Stimulated activated CD8-positive, alpha-beta memory T cell treated with anti-CD3 and anti-CD28 coated beads, Interleukin-7, amount 100 ng/mL, for 4 hours (primary cell): ENCODE results near the gene MMP25.

Source experiments
- DNase-seq, 2 donors: peaks; one replicate each; pipeline ENCODE4 v3.0.0-alpha.2; 2020; ENCODE audit warnings: low read depth in 2 of 2

MMP25 gene

DNA sequence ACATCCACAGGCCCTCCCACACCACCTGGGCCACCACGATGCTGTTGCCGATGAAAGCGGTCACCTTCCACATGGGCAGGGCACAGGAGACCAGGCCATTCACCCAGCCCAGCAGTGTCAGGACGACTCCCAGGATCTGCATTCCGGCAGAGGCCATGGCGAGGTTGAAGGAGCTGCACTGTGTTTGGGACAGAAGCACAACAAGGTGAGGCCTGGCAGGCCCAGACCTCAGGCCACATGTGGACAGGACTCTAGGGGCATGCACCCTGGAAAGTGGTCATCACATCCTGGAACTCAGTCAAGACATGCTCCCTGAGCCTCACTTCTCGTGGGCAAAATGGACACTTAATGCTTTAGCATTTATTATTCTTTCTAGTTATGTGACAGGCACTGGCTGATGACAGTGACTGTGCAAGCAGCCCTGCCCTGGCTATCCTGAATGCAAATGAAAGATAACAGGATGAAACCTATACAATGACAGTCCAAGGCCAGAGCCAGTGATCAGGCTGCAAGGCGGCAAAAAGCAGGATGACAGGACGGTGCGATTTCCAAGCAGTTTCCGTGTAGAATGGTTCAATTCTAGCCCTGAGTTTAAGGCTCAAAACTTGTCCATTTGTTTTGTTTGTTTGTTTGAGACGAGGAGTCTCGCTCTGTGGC, 30.4 kb upstream of the MMP25 start:
- DNase-seq: no peak

DNA sequence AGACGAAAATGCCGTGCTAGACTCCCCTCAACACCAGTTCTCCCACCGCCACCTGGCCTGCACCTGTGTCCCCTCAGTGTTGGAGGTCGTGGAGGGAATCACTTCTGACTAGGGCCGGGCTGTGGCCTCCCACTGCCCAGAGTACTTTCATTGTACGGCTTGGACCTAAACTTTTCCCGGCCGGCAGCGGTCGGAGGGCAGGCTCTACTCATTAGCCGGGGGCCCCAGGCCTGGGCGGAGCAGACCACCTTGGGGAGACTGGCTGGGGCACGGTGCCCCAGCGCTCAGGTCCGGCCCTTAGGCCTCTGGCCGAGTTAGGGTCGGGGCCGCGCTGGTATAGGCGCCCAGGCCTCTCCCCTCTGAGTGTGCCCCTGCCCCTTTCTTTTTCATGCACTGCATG, 29.0 kb upstream of the MMP25 start:
- no peak for DNase-seq

DNA sequence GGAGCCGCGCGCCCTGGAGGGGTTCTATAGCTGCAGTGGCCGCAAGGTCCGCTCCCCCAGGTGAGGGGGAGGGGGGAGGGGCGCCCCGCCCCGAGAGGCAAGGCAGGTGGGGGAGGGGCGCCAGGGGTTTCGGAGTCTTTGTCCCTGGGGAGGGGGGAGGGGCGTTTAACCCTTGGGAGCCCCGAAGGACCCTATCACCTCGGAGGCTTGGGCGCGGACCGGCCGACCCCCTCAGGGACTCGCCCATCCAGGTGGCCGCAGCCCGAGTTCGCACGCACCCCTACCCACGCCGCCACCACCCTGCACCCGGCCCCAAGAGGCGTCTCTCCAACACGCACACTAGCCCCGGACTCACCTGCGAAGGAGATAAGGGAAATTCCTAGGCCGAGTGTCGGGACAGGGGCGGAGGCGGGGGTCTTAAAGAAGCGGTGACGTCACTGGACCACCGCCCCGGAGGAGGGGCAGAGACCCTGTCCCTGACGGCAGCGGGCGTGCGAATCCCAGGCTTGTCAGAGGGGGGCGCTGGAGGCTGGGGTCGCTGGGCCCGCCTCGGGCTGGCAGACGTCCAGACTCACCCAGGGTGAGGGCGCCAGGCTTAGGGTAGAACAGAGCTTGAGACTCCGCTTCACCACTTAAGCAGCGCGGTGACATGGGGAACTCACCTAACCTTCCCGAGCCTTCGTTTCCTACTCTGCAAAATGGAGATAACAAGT, 28.4 kb upstream of the MMP25 start, which contains the start of gene CLDN6:
Gene CLDN6 (minus strand): TSS at position 390 of the 713 bp plus-strand sequence. CDS start 2,162 bp downstream, outside the sequence.
- no peak for DNase-seq

DNA sequence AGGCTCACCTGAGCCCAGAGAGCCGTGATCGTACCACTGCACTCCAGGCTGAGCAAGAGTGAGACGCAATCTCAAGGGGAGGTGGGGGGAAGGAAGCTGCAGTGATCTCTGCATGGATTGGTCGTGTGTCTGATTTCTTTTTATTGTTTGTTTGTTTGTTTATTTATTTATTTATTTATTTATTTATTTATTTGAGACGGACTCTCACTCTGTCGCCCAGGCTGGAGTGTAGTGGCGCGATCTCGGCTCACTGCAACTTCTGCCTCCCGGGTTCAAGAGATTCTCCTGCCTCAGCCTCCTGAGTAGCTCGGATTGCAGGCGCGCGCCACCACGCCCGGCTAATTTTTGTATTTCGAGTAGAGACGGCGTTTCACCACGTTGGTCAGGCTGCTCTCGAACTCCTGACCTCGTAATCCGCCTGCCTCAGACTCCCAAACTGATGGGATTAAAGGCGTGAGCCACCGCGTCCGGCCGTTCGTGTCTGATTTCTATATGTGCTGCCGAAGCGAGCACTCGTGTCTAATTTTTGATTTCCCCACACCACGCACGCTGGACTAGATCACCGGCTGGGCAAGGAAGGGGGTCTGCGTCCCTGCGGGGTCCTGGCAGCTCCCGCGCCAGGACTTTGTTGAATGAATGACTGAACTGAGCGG, 26.6 kb upstream of the MMP25 start:
- no peak for DNase-seq

DNA sequence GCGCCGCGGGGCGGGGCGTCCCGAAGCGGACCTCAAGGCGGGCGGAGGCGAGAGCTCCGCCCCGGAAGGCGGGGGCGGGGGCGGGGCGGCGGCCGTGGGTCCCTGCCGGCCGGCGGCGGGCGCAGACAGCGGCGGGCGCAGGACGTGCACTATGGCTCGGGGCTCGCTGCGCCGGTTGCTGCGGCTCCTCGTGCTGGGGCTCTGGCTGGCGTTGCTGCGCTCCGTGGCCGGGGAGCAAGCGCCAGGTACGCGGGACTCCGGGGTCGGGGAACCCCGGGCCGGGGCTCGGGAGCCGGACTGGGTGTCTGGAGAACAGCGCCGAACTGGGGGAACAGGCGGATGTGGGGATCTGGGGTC, 26.1 kb upstream of the MMP25 start, which contains the start of gene TNFRSF12A:
Gene TNFRSF12A (plus strand): TSS at position 122 of the 357 bp plus-strand sequence. CDS start 30 bp downstream, at position 152.
- peak; percentile 22 to 70 for DNase-seq

DNA sequence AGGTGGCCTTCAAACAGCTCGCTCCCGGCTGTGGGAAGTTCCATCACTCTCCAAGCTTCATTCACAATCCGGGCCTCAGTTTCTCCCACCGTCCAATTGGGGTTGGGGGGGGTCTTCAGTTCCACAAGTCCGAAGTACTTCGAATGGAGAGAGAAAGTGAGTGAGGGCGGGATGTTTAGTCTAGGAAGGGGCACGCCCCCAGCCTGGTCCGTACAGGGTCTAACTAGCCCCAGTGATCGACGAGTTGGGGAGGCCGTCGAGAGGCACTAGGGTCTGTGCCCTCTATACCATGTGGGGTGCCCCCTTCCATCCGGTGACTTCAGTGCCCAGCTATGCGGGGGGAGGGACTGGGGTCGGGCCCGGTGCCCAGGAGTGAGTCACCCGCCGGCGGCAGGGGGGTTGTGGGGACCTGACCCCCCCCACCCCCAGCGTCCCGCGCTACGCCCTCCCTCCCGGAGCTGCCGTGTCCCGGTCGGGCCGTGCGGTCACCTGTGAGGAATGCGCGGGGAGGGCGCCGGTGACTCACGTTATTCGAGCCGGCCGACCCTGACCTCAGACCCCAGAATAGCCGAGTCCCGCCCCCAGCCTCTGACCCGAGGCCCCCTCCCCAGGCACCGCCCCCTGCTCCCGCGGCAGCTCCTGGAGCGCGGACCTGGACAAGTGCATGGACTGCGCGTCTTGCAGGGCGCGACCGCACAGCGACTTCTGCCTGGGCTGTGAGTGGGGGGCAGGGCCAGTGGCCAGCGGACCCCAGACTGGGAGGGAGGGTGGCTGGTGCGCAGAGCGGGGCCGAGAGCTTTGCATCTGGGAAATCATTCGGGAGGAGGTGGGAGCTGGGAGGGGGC, 25.5 kb upstream of the MMP25 start:
- DNase-seq: peak; percentile 55 to 76

DNA sequence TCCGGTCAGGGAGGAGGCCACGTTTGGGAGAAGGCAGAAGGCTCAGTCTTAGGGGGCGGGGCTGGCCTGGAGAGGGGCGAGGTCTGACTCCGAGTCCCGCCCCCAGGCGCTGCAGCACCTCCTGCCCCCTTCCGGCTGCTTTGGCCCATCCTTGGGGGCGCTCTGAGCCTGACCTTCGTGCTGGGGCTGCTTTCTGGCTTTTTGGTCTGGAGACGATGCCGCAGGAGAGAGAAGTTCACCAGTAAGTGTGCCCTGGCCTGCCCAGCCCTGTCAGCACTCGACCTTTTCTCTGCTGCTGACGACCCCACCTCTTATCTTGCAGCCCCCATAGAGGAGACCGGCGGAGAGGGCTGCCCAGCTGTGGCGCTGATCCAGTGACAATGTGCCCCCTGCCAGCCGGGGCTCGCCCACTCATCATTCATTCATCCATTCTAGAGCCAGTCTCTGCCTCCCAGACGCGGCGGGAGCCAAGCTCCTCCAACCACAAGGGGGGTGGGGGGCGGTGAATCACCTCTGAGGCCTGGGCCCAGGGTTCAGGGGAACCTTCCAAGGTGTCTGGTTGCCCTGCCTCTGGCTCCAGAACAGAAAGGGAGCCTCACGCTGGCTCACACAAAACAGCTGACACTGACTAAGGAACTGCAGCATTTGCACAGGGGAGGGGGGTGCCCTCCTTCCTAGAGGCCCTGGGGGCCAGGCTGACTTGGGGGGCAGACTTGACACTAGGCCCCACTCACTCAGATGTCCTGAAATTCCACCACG, 24.7 kb upstream of the MMP25 start:
- DNase-seq: peak; percentile 76 to 82

DNA sequence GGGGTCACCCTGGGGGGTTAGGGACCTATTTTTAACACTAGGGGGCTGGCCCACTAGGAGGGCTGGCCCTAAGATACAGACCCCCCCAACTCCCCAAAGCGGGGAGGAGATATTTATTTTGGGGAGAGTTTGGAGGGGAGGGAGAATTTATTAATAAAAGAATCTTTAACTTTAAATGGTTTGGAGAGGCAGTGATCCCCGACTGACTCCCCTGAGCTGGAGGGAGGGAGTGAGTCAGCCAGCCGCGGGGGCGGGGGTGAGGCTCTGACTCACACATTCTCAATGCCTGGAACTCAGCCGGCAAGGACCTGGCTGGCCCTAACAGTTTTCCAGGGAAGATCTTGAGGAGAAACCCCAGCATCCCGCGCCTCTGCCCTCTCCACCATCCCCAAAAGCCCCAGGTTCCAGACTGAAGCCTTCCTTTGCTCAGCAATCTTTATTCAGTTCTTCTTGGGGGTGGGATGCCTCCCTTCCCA, 24.1 kb upstream of the MMP25 start:
- DNase-seq: peak; percentile 88 to 90

DNA sequence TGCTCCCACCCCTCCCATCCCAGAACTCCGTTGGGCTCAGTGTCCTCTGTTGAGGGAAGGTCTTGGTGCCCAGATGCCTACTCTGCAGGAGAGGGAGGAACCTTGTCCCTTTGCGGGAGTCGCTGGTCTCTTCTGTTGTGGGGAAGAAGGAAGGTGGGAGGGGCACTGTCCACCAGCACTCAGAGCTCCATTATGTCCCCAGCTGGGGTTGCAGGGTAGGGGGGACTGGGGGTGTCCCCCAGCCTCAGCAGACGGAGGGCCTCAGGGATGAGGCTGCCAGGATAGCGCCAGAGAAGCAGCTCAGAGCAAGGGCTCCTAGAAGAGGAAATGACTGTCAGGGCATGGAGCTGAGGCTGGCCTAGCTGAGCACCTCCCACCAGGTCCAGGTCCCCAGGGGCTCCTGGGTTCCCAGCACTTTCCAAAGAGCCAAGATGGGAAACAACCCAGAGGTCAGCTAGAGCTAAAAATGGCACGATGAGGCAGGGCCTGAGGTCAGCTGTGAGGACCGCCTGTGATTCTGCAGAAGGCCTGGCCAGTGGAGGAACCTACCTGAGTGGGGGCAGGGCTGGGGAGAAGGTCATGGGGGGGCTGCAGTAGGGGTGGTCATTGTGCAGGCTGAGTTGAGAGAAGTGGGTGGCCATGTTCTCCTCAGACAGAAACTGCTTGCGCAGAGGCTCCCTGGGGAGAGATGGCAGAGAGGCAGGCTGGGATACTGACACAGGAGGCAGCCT, 23.5 kb upstream of the MMP25 start:
- DNase-seq: no peak

DNA sequence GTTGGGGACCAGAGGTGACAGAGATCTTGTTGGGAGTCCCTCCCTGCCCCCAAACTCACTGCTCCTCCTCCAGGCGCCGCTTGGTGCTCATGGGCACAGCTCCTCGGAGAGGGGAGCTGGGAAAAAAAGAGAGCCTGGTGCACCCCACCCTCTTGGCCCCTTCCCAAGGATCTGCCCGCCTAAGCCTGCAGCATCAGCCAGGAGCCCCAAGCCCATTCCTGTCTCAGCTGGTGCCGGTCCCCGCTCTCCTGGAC, 23.0 kb upstream of the MMP25 start:
- DNase-seq: no peak

DNA sequence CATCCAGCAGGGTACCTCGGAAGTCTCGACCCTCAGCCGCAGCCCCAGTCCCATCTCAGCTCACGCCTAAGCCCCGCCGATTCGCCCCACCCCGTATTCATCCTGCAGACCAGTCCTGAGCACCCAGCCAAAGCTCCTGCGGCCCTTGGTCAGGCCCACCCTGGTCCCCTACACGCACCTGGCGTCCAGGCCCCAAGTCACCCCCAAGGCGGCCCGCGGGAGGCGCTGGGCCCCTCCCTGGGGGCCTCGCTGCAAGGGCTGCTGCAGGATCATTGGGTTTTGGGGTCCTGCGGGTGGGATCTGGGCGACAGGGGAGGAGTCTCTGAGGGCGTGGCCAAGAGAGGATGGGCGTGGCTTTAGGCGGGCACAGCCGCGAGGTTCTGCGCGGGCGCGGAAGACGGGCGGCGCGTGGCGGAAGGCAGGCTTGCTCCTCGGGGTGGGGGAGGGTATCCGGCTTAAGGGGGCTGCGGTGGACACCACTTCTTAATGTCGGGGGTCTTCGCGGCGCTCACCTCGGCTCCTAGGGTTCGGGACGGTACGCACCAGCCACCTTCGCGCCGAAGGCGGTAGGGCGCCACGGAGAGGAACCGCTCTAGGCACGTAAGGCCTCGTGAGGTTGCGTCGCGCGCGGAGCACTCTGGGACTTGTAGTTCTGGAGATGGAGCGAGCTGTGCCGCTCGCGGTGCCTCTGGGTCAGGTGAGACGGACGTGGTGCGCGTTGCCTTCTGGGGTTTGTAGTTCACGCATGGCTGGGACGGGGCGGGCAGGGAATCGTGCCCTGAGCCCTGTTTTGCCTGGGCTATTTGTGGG, 22.5 kb upstream of the MMP25 start, which contains the start of the genes HCFC1R1 and THOC6:
Gene HCFC1R1 (minus strand): TSS at position 274 of the 810 bp plus-strand sequence. CDS start 1 bp downstream, at position 273.
Gene THOC6 (plus strand): TSS at position 367 of the 810 bp plus-strand sequence. CDS start 292 bp downstream, at position 659.
- peak; percentile 92 to 94 for DNase-seq

DNA sequence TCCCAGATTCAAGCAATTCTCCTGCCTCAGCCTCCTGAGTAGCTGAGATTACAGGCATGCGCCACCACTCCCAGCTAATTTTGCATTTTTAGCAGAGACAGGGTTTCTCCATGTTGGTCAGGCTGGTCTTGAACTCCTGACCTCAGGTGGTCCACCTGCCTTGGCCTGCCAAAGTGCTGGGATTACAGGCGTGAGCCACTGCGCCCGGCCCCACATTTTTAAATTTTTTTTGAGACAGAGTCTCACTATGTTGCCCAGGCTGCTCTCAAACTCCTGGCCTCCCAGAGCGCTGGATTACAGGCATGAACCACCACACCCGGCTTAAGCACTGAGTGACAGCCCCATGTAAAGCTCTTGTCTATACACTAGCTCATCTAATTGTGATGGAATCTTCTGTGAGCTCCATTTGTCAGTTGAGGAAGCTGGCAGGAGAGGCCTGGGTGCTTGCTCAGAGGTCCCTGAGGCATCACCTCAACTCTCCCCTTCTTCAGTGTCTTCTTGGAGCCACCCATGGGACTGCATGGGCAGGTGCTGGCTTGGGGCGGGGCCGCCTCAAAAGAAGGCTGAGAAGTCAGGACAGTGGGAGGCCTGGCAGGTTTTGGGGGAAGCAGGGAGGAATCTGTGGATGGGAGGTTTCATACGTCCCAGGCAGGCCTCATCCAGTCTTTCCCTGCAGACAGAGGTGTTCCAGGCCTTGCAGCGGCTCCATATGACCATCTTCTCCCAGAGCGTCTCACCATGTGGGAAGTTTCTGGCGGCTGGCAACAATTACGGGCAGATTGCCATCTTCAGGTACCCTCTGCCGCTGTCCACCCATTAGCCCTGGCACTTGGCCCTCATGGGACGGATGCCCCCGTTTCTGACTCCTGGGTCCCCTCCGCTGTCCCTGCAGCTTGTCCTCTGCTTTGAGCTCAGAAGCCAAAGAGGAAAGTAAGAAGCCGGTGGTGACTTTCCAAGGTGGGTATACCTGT, 21.0 kb upstream of the MMP25 start:
- DNase-seq: no peak

DNA sequence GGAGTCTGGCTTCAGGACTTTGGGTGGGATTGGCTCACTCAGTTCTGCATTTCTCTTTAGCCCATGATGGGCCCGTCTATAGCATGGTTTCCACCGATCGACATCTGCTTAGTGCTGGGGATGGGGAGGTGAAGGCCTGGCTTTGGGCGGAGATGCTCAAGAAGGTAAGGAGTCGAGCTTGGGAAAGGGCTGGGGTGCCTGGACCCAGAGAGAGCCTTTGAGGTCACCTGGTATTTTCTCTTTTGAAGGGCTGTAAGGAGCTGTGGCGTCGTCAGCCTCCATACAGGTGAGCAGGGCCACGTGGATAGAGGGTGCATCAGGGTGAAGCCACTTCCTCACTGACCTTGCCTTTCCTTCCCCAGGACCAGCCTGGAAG, 20.4 kb upstream of the MMP25 start:
- no peak for DNase-seq

DNA sequence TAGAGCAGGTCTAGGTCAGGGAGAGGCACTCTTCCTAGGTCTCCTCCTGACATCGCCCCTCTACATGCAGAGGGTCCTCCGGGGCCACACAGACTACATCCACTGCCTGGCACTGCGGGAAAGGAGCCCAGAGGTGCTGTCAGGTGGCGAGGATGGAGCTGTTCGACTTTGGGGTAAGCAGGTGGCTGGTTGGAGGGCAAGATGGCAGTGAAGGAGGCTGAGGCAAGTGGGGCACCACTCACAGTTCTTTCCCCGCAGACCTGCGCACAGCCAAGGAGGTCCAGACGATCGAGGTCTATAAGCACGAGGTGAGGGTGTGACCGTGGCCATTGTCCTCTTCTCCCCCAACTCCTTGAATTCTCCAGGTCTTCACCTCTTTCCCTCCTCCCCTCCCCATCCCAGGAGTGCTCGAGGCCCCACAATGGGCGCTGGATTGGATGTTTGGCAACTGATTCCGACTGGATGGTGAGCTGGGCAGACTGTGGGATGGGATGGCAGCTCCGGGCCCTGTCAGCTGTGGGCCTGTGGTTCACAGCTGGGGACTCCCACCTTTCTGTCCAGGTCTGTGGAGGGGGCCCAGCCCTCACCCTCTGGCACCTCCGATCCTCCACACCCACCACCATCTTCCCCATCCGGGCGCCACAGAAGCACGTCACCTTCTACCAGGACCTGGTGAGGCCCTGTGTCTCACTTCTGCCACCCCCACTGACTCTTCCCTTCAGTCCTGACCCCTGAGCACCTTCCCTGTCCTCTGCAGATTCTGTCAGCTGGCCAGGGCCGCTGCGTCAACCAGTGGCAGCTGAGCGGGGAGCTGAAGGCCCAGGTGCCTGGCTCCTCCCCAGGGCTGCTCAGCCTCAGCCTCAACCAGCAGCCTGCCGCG, 19.5 kb upstream of the MMP25 start:
- no peak for DNase-seq

DNA sequence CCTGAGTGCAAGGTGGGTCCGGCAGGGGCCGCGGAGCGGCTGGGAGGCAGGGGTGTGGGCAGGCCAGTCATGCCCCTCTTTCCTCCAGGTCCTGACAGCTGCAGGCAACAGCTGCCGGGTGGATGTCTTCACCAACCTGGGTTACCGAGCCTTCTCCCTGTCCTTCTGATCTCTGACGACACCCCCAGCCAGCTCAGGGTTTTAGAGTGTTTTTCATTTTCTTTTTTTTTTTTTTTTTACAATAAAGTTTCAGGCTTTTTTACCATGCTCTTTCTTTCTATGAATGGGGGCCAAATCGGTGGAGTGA, 18.9 kb upstream of the MMP25 start:
- DNase-seq: no peak

DNA sequence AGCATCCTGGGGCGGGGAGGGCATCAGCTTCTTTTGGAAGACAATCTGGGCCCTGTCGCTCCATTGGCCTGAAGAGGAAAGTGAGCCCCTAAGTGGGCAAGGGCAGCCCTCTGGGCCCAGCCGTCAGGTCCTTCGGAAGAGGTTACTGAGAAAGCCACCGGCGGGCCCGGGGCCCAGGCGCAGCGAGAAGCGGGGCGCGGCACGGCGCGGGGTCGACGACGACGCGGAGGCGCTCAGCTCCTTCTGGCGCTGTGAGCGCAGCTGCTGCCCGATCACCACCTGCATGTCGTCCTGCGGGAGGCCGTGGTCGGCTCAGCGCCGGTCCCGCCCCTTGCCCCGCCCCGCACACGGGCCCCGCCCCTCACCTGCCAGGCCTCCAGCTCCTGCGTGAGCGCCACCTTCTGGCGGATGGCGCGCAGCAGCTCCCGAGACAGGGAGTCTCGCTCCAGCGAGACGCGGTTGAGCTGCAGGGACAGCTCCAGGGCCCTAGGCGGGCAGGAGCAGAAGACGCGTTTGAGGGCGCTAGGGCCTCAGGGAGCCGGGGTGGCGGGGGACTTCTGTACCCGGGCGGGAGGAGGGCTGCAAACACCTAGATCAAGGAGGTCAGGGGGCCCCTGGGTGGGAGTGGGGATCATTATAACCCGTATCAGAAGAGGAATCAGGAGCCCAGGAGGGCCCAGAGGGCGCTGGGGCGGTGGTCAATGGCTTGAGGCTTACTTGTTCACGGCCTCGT, 18.2 kb upstream of the MMP25 start:
- peak; percentile 60 to 78 for DNase-seq
